HG03139 (cell line): ENCODE results near the gene PHGDH.
"Not testable (repeated sequence)": the region's sequence is repeated elsewhere in the genome, so short reads cannot be mapped to it uniquely, and the experiment has no call there.

Experiments used
- ATAC-seq: cut with Tn5 transposase; IDR thresholded peaks from one replicate; pipeline ENCODE4 v1.9.1; 2021; ENCODE audit not compliant: unreplicated experiment

Gene PHGDH

GRCh38 chr1:119711804-119712341, at the start of gene PHGDH:
Gene PHGDH (plus strand): TSS chr1:119711934. CDS start chr1:119712023, 89 bp downstream.
- ATAC-seq: peak; percentile 65

DNA sequence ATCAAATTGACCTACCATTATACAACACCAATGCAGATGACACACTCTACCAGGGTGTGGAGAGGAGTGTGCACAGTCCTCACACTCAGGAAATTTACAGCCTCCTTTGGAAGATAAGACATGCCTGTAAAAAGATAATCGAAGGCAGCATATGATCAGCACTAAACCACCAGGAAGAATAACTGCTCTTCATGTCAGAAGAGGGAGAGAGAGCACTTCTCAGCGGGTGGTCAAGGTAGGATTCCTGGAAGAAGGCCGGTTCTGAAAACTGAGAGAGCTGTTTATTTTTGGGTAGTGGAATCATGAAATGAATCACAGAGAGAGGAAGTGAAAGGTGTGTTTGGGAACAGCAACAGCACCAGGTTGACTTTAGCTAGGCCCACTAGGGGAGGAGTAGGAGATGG, 49.7 kb upstream of the PHGDH start:
- ATAC-seq: peak; percentile 66

GRCh38 chr1:119664067-119664466, 47.7 kb upstream of the PHGDH start:
- no peak for ATAC-seq

- ATAC-seq: no peak
These were observed 44.6 kb upstream of the PHGDH start for GRCh38 chr1:119667173-119667572.

- no peak for ATAC-seq
These were observed 40.8 kb upstream of the PHGDH start for GRCh38 chr1:119670898-119671297.

- no peak for ATAC-seq
These were observed 38.4 kb upstream of the PHGDH start for GRCh38 chr1:119673171-119673940.

DNA sequence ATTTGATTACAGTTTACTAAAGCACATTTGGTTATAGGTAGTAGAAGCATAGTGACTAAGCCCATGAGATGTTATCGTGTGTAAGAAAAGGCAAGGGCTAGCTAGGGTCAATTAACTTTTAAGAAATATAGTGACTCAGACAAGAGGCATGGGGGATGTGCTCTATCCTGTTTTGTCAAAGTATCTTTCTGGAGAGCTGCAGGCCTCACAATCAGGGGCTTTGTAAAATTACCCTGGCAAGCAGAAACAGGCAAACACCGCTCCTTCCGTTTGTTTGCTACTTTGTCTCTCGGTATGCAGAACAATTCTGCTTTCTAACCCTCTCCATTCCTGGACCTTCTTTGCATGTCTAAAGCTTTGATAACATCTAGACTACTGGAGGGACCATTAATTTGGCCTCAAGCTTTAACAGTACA, 37.6 kb upstream of the PHGDH start:
- ATAC-seq: no peak

- ATAC-seq: no peak
These were observed 36.9 kb upstream of the PHGDH start for GRCh38 chr1:119674835-119675289.

DNA sequence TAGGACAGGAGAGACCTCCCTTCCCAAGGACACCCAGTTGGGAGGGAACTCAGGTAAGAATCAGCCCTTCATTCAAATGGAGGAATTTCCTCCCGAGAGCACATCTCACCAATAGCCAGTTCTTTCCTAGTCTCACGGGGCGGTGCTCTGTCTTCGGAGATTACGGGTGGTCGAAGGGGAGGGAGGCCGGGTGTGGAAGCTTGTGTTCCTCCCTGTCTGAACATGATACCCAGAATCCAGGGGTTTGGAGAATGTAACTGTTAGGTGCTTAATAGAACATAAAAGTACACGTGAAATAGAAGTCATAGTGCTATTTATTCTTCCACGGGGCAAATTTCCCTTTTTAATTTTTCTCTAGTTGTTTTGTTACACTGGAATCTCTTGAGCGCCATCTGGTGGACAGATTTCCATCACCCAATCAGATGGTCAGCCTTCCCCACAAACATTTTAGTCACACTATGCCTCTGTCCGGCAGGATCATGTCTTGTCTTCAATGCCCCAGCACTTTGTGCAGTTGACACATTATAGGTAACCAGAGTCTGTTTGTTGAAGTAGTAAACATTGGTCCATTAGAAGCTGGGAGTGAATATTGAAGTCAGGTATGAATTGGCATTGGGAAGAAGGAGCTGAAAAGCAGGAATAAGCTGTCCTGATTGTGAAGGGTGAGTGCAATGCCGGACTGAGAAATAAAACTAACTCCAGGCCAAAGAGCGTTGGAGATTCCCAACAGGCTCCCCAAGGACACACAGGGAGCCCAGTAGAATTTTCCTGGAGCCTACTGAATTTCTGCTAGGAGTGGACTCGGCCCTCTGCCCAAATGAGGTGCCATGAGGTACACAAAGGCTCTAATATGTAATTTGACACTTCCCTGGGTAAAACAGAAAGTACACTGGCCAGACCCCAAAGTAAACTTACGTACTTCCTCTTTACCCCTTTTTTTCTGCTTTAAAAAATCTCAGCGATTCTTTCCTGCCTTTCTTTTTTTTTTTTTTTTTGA, 36.1 kb upstream of the PHGDH start:
- ATAC-seq: no peak

DNA sequence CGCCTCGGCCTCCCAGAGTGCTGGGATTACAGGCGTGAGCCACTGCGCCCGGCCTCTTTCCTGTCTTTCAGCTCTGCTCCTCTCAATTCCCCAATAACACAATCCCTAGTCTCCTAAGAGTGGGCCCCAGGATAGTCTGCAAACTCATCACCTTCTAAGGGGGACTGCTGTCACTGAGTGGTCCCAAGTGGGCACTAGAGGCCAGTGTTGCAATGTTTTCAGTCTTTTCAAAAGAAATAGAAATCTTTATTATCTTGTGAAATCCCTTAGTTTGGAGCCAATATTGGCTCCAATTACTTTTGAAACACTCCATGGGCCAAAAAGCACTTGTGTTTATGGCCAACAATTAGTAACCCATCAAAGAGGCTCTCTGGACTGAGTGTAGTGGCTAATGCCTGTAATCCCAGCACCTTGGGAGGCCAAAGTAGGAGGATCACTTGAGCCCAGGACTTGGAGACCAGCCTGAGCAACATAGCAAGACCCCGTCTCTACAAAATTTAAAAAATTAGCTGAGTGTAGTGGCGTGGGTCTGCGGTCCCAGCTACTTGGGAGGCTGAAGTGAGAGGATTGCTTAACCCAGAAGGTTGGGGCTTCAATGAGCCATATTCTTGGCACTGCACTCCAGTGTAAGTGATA, 35.0 kb upstream of the PHGDH start:
- ATAC-seq: no peak

- ATAC-seq: no peak
These were observed 32.5 kb upstream of the PHGDH start for GRCh38 chr1:119679223-119679622.

DNA sequence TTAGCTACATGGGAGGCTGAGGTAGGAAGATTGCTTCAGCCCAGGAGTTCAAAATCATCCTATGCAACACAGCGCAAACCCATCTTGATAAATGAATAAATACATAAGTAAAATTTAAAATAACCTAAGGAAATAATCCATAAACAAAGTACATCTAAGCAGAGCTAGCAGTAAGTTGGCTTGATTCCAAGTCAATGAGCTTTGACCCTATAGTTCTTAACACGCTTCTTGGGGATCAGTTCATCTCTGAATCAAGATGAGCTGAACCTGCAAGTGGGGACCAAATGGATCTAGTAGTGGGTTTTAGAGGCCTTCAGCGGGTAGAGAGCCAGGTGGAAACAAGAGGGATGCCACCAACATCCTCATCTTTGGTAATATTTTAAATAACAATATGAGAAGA, 31.5 kb upstream of the PHGDH start:
- ATAC-seq: no peak

GRCh38 chr1:119680723-119681122, 31.0 kb upstream of the PHGDH start:
- no peak for ATAC-seq

DNA sequence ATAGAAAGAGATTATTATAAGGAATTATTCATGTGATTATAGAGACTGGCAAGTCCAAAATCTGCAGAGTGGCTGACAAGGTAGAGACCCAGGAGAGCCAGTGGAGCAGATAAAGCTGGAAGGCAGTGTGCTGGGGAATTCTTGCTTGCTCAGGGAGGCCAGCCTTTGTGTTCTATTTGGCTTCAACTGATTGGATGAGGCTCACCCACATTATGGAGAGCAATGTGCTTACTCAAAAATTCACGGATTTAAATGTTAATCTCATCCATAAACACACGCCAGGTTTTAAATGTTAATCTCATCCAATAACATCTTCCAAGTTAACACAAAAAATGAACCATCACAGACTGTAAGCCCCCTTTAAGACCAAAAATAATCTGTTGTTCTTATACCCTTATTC, 30.2 kb upstream of the PHGDH start:
- no peak for ATAC-seq

GRCh38 chr1:119682141-119682540, 29.6 kb upstream of the PHGDH start:
- no peak for ATAC-seq

- ATAC-seq: no peak
These were observed 27.8 kb upstream of the PHGDH start for GRCh38 chr1:119683893-119684292.

GRCh38 chr1:119686661-119687060, 25.1 kb upstream of the PHGDH start:
- no peak for ATAC-seq

DNA sequence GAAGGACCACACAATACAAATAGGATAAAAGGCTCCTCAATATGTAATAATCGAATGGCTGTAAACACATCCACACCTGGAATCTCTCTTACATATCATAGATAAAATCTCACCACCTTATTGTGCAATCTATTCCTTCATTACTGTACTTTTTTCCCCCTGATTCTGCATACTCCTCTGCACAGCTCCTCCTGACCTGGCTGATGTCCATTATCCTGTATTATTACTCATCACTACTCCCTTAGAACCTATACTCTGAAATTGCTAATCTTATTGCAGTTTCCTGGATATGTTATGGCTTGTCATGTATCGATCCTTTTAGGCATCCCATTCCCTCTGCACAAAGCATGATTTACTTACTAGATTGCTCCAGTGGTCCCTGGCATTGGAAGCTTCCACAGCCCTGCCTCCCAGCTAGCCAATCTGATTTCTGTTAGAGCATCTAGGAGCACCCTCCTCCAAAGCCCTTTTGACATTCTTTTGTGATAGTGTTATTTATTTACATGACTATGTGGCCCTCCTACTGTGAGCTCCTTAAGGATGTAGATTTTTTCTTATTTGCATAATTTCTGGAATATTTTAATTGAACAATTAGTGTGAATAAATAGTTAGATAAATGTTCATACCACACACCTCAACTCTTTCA, 24.2 kb upstream of the PHGDH start:
- no peak for ATAC-seq

DNA sequence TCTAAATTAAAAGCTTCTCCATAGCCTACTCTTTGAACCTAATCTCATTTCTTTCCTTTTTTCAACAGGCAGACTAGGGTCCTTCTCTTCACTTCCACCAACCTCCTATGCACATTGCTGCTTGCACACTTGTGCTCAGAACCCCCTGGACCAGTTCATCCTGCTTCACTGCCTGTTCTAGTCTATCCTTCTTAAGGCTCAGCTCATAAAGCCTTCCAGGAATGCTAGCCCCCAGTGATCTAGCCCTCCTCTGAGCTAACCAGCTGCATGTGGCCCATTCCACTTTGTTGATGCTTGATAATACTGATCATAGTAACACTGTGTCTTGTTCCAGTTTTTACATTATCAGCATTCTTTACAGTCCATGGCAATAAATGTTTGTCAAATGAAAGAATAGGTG, 22.9 kb upstream of the PHGDH start:
- no peak for ATAC-seq

DNA sequence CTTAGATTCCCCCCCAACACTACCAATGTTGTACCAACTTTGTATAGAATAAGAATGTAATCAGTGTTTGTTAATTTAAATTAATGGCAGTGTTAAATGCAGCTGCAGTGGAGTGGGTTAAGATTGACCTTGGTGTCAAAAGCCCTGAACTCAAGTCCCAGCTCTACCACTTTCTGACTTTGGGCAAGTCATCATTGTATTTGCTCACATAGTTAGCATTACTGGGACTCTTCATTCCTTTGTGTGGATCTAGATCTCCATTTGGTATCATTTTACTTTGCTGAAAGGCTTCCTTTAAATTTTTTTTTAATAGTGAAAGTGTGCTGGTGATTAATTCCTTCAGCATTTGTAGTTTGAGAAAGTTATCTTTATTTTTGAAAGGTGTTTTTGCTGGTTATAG, 22.2 kb upstream of the PHGDH start:
- no peak for ATAC-seq

DNA sequence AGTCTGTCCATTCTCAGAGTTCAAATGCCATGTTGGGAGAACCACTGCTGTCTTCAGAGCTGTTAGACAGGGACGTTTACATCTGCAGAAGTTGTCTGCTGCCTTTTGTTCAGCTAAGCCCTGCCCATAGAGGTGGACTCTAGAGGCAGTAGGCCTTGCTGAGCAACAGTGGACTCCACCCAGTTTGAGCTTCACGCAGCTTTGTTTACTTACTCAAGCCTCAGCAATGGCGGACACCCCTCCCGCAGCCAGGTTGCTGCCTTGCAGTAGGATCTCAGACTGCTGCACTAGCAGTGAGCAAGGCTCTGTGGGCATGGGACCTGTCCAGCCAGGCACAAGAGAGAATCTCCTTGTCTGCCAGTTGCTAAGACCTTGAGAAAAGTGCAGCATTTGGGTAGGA, 14.9 kb upstream of the PHGDH start:
- not testable (repeated sequence) for ATAC-seq
